ENCODE data around the gene PTP4A2.

PTP4A2 gene

GRCh38 chr1:31862071-31862470 lies 76.1 kb downstream of the PTP4A2 start:
- DNase-seq (ENCODE audit: low read depth in 2 of 3, low spot score in 2 of 3) = no peak

GRCh38 chr1:31861346-31861745 lies 76.8 kb downstream of the PTP4A2 start:
- DNase-seq (ENCODE audit: low read depth in 2 of 3, low spot score in 2 of 3) = no peak

- no peak for DNase-seq (ENCODE audit: low read depth in 2 of 3, low spot score in 2 of 3)
Observed at GRCh38 chr1:31860581-31860980, 77.6 kb downstream of the PTP4A2 start.

GRCh38 chr1:31859719-31860118 lies 78.4 kb downstream of the PTP4A2 start:
- no peak for DNase-seq (ENCODE audit: low read depth in 2 of 3, low spot score in 2 of 3)

- DNase-seq (ENCODE audit: low read depth in 2 of 3, low spot score in 2 of 3) = no peak
Observed at GRCh38 chr1:31859044-31859443, 79.1 kb downstream of the PTP4A2 start.

- no peak for DNase-seq (ENCODE audit: low read depth in 2 of 3, low spot score in 2 of 3)
Observed at GRCh38 chr1:31857863-31858262, 80.3 kb downstream of the PTP4A2 start.
